HTR-8/SVneo (cell line): ENCODE measurements around the gene FYB1.

Experiments
- DNase-seq: peaks from one replicate; pipeline ENCODE4 v3.0.0; 2011; ENCODE audit warnings: low spot score, mixed read lengths; ENCODE audit not compliant: insufficient read length
- FAIRE-seq: peaks from 2 replicates; lab custom pipeline; 2011; peaks lifted over from hg19 to GRCh38; lab: Jason Lieb, UNC

FYB1 gene

DNA sequence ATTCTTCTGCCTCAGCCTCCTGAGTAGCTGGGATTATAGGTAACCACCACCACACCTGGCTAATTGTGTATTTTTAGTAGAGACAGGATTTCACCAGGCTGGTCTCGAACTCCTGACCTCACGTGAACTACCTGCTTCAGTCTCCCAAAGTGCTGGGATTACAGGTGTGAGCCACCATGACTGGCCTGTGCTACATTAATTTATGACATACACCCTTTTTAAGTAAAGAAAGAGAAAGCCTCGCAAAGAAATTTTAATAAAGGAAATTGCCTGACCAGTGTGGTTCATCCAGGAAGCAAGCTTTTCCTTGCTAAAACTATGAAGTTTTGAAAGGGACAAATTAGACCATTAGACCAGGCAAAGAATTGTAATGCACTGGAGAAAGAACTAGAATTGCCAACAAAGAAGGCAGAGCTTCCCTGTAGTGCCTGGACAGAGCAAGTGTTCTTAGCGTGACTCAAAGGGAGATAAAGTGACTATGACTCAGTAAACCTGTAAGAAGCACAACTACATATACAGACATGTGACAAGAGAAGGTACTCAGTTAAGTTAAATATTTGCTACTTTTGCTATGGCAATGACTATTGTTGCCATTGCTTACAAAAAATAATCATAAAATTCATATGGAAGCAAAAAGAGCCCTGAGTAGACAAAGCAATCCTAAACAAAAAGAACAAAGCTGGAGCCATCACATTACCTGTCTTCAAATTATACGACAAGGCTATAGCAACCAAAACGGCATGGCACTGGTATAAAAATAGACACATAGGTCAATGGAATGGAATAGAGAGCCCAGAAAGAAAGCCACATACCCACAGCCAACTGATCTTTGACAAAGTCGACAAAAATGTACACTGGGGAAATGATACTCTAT, 54.6 kb downstream of the FYB1 start:
- FAIRE-seq (no peak), DNase-seq (no peak)

DNA sequence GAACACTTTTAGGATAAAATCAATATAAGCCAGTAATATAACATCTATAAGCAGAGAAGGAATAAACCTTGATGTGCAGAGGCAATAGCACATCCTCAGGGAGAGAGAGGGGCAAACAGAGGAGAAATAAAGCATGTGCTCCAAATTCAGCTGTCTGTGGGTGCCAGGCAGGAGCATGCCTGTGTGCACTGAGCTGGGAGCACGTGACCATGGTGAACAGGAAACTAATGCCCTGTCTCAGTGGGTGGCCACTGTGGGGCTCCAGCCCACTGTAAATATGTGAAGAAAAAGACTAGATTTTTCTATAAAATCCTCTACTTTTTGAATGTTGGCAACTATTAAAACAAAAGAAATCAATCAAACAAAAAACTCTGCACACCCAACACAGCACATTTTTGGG, 55.3 kb downstream of the FYB1 start:
- FAIRE-seq (no peak), DNase-seq (no peak)

DNA sequence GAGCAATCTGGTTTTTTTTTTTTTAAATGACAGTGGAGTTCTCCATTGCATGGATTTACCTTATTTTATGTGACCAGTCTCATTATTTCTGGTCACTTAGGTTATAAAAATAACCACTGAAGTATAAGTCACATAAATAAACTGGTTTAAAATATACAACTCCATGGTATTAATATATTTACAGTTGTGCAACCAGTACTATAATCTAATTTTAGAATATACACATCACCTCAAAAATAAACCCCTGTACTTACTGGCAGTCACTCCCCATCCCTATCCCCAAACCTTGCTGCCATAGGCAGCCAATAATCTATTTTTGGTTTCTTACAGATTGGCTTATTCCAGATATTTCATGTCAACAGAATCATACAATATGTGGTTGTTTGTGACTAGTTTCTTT, 57.8 kb downstream of the FYB1 start:
- FAIRE-seq (no peak), DNase-seq (no peak)

DNA sequence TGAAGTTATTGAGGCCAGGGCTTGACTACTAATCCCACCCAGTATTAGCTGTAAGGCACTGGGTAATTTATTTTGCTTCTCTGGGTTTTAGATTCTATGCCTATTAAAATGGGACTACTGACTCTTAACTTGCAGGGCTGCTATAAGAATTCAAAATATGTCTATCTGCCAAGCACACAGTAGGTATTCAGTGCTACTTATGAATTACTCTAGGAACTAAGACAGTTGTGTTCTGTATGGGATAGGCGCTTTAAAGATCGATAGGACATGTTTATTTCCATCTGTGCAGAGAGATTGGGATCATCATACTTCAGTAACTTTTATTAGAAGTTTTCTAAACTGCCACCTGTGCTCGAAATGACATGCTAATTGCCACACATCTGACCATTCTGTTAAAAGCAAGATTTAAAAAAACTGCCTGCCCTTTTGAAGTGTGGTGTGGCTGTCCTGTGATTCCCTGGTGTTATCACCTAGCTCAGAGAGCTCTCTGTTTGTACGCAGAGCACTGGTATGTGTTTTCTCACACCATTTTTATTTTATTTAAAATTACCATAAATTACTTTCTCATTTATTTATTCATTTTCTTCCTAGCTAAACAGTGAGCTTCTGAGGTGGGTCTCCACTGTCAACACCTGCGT, 58.7 kb downstream of the FYB1 start:
- DNase-seq (no peak), FAIRE-seq (no peak)

DNA sequence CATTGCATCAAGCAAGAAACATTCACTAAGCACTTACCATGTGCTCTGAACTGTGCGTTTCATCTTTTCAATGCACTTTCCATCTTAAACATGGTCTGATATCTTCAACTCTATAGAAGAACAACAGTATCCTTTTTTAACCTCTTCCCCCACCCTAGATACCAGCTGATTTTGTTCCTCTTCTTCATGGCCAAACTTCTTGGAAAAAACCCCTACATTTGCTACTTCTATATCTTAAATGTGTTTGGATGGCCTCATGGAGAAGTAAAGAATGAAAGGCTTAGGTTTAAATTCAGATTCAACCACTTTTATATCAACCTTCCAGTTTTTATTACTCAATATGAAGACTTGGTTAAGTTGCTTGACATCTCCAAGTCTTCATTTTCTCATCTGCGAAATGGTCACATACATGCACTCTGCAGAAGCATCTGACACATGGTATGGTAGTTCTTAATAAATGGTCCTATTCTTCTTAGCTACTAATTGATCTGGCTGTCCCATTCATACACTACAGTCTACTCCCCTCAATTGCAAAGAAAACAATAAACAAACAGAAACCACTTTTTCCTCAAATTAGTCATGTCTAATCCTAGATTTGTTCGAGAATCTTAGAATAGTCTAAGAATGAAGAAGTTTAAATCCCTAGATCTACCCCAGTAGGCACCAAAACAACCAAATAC, 59.4 kb downstream of the FYB1 start:
- FAIRE-seq (no peak), DNase-seq (no peak)

DNA sequence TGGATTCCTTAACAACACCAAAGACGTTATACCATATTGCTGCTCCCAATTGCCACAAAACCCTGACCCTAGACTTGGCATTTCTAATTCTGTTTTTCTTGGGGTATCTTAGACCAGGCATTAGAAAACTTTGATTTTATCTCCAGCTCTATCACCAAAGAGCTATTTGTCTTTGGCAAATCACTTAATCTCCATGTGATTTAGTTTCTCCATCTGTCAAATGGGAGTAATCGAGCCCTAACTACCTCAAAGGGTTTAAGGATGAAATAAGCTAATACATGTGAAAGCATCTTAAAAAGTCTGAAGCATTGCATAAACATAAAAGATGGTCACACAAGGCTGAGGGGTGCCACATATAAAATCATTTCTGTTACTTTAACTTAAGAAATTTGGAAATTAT, 60.6 kb downstream of the FYB1 start:
- FAIRE-seq: no peak
- no peak for DNase-seq

DNA sequence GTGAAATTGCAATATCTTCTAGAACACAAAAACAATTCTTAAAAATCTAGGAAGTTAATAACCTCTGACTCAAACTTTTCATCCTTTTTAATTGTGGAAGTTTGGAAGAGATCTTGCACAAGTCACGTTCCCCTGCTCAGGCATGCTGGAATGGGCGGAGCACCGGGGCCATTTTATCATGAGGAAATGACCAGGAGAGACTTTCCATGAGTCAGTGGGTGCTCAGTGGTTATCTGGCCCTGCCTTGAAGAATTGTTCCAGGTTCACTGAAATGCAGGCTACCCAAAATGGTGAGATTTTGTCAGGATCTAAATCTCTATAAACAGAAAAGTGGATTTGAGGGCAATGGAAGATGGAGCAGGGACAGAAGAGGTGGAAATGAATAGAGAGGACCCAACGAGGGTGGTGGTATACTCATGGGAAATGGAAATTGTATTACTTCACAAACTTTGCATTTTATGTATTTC, 61.2 kb downstream of the FYB1 start:
- no peak for DNase-seq

DNA sequence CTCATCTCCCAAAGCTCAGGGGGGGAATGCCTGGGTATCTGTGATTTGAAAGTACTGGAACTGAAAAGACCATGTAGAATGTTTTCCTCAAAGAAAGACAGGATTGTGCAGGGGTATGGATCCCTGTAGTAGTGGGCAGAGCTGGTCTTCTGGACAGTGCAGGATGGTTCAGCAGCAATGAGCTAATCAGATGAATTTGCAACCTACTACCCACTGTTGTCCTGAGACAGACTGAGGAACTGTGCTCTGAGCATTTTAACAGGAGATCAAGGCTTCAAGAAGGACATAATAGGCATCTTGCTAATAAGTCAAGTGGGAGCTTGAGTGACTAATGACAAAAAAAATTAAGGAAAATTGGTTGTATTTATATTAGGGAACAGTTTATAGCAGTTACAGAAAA, 61.7 kb downstream of the FYB1 start:
- FAIRE-seq (peak; percentile 26), DNase-seq (no peak)

More for the DNA sequence above, 61.2 kb downstream of the FYB1 start:
- FAIRE-seq: no peak

DNA sequence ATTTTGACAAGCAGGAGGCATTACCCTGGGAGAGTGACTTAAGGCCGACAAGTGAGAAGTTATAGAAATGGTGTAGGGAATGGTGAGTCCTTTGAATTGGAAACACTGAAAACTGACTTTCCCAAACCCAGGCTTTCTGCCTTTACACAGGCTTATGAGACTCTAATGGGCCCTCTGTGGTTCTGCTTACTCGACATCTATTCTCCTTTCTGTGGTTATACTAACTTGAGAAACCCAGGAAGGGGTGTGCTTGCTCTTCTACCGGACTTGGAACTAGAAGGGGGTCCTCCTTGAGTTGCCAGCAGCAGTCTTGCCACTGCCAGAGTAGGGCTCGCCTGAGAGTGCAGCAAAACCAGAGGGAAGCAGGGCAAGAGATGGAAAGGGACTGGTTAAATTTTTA, 63.3 kb downstream of the FYB1 start:
- FAIRE-seq (no peak), DNase-seq (no peak)

DNA sequence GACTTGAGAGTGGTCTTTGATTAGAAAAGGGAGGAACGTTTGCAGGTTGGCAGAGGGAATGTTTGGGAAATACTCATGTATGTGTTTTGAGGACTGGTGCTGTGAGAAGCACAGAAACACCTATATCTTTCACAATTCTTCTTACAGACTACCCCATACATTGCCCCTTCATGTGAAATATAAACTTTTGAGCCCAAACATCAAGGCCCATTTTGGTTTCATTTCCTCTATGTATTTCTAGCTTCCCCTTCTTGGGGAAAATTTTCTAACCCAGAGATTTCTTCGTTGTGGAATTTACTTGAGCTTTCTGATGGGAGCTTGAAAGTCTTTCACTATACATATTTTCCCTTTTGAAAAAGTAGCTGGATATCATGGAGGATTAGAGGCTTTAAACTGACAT, 67.6 kb downstream of the FYB1 start:
- no peak for DNase-seq
- FAIRE-seq: no peak

DNA sequence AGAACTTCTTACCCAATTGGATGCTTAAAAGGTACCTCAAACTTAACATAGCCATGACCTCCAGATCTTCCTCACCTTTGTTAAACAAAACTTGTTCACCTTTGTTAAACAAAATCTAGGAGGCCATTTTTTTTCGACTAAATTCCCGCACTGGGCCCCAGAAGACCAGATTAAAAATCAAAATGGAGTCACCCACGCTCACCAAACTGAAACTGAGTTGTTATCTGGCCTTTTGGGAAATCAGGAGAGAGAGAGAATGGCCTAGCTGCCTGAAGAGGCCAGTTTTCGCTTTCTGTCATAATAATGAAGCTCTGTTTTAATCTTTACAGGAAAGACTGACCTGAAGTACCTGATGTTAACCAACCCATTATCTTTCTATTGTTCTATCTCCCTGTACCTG, 69.4 kb downstream of the FYB1 start:
- FAIRE-seq: peak; percentile 26

DNA sequence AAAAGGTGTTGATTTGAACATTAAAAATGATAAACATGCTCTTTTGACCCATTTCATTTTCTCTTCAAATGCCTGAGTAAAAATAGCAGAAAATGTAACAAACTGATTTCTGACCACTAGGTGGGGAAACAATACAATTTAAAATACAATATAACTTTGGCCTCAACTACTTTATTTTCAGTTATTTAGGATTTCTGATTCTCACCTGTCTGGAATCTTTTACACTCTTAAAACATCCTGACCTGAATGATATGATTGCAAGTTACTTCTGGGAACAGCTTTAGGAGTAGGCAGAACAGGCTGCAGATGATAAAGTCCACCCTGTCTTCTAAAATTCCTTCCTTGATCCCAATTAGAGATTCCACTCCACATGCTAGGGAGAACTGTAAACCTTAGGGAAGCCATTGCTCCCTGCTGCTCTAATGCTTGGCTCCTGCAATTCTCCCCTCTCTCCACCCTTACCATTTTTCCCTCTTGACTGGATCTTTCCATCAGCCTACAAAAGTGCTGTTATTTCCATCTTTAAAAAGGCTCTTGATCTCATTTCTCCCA, 70.3 kb downstream of the FYB1 start:
- no peak for FAIRE-seq
- peak; percentile 18 for DNase-seq

More for the DNA sequence above, 69.4 kb downstream of the FYB1 start:
- no peak for DNase-seq

DNA sequence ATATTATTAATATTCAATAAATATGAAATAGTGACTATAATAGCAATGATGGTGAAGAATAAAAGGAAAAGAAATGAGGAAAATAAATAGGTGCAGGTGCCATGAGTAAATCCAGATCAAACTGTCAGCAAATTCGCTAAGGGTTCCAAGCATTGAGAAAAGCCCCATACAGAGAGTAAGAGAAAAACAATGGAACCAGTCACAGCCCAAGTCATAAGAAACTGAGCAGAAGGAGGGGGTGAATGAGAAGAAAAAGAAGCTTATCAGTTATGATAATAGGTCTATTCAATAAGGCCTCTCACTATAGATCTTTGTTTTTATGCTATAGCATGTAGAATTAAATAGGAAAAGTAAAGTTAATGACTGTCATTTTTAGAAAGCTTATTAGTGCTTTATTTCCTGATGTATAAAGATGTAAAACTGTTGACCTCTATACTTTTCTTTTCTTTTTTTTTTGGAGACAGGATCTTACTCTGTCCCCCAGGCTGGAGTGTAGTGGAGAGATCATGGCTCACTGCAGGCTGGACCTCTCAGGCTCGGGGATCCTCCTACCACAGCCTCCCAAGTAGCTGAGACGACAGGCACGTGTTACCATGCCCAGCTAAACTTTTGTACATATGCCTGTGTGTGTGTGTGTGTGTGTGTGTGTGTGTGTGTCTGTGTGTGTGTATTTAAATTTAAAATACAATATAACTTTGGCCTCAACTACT, 72.4 kb downstream of the FYB1 start:
- no peak for FAIRE-seq

DNA sequence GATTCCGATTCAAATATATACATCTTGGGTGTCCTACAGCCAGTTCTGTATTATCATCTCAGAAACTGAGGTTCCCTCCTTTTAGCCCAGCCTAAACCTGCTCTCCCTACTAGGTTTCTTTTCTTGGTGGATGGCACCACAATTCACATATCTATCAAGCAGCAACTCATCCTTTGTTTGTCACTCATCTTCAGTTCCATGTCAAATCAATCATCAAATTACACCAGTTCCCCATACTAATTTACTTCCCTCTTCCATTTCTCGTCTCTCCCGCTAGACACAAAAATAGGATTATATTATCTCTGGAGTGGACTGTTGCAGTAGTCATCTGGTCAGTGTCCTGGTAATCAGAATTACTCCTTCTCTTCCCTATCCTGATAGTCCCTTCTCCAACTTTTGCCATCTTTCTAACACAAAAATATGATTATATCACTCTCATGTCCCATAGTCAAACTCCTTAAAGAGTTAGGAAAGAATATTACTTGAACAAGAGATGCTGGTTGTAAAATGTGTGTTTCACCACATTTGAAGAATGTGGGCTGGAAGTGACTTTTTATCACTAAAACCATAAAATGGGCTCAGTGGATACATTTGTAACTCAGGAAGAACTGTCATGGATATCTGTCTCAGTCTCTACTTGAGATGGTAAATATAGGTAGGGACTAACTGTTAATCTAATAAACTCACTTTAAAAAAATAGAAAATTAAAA, 76.1 kb downstream of the FYB1 start:
- FAIRE-seq (peak; percentile 90), DNase-seq (no peak)

More for the DNA sequence above, 72.4 kb downstream of the FYB1 start:
- DNase-seq: no peak

DNA sequence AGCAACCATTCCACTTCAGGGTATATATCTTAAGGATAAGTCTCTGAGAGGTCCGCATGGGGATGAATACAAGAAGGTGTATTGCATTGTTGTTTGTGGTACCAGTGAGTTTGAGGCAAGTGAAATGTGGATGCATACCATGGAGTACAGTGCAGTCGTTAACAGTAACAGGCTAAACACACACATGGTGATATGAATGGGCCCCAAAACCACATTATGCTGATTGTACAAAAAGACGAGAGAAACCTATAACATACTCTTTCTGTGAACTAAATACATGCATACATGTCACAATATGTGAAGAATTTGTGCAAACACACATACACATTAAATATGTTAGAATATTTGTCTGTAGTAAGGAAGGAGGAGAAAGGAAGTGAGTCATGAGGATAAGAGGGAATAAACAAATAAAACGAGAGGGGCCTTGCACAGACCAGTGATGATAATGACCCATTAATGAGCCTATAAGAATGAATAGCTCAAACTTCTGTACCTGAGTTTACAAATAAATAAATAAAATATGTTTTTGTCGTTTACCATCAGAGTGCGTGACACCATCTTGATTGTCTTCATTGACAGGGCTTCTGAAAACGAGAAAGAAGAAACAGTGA, 78.7 kb downstream of the FYB1 start:
- DNase-seq (no peak), FAIRE-seq (peak; percentile 97)

DNA sequence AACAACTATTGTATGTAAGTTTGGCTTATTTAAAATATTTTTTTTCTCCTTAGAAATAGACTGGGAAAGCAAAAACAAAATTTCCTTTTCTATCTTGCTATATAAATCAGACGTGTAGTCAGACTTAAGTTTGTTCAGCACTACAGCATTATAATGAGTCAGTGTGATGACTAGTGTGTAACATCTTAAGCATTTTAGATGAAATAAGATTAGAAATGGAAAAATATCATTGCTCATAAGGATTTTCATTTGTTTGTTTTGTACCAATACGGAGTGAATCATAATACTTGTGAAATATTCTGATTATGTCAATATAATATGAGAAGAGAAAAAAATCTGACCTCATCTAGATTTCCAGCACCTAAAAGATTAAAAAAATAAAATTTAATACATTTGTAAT, 80.5 kb downstream of the FYB1 start:
- no peak for FAIRE-seq

DNA sequence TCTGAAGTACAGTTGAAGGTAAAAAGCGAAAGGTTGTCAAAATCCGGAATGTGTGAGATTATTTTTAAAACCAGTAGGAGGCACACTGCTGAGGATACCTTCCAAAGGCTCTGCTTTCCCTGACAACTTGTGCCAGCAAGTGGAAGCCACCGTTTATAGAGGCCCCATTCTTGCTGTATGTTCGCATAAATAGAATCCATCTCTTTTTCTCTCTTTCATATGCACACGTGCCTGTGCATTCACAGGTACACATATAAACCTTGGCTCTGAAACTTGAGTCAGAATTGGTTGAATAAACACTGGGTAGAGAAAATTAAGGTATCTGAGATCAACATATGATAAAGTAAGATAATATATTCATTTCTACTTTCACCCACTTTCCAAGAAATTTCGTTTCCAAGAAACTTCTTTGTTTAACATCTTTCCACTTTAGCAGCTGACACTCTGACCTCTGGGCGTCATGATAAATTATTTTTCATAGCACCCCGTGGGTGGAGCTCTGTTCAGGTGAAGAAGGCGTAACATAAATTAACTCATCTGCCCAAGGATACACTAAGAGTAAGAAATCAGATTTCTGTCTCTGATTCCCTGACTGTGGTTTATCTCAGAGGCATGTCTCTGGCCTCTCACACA, 81.4 kb downstream of the FYB1 start:
- FAIRE-seq: peak; percentile 26
- DNase-seq: no peak

More for the DNA sequence above, 80.5 kb downstream of the FYB1 start:
- DNase-seq: peak; percentile 54

DNA sequence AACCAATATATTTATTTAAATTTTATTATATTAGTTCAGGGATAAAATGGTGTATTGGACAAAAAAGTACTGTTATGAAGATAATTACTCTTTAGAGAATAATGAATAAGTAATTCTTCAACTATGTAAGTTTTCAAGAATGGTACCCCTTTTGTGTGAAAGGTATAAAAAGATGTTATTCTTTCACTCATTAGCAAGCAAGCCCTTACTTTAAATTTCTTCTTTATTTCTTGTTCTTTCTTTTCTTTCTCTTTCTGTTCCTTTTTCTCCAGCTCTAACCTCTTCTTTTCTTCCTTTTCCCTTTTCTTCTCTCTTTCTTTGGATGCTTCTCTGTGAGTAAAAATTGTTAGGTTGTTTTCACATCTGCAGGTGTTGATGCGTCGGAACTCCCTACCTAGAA, 82.0 kb downstream of the FYB1 start:
- no peak for FAIRE-seq
- no peak for DNase-seq

DNA sequence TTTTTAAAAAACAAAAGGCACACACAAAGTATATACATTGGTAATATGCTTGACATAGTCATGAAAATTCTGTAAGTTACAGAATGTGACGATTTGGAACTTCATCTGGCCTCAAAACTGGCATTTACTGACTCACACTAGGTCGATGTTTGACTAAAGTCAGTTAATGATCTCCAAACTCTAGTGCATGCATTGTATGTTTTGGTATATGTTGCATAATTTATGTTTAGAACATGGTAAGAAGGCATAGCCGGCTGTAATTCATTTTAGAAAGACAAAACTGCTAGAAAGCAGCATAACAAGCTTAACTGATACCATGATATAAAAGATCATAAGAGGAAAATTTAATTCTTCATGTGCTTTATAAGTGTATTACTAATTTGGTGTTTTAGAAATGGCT, 86.6 kb downstream of the FYB1 start:
- peak; percentile 9 for FAIRE-seq
- no peak for DNase-seq
